Uterus (tissue), 2 donors: ENCODE results near the gene TMEM25.

Experiments used
- CTCF ChIP-seq, 4 experiments: fragments of 200-600 bp in 2 of 4; fragments of 450-650 bp in 2 of 4; sonication (generic) in 2 of 4; IDR thresholded peaks; one replicate each; pipeline ENCODE4 v1.5.1; 2016 to 2019; ENCODE audit warnings: antibody characterized with exemption in 4 of 4, mild to moderate bottlenecking in 2 of 4, moderate library complexity in 1 of 4
- POLR2A ChIP-seq, 2 donors: fragments of 450-650 bp; IDR thresholded peaks; one replicate each; pipeline ENCODE4 v1.6.1; 2016; ENCODE audit warnings: antibody characterized with exemption in 2 of 2, mild to moderate bottlenecking in 1 of 2, moderate library complexity in 1 of 2

DNA sequence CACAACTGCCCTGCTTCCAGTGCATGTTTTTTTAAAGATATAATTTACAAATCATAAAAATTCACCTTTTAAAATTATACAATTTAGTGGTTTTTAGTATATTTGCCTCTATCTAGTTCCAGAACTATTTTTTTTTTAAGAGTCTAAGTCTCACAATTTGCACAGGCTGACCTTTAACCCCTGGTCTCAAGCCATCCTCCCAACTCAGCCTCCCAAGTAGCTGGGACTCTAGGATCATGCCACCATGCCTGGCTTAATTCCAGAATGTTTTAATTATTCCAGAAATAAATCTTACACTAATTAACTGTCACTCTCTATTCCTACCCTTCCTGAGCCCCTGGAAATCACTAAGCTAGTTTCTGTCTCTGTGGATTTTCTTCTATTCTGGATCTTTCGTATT is 39.8 kb downstream of the TMEM25 start:
- no peak for TF ChIP-seq CTCF (IDR thresholded peaks at IDR 0.05)
- no peak for TF ChIP-seq POLR2A (IDR thresholded peaks at IDR 0.05)
